GM12878 (cell line): ENCODE data around the gene ZNF652. TPM values are rescaled to one million over a fixed set of nuclear protein-coding genes. Genes with fewer than 3 reads are reported as not detected.

Experiments used
- ATAC-seq: fragments of 200-7000 bp; cut with Tn5 transposase; 3 replicates; pipeline ENCODE4 v1.9.1; 2020; ENCODE audit warnings: mild to moderate bottlenecking, moderate library complexity
- BruUV-seq: library from RNA; stranded (reverse); fragments of 400-500 nt; replicated peaks from 2 replicates; lab custom pipeline; 2021; lab: Mats Ljungman, UMichigan
- CTCF ChIA-PET: fragments of 300-600 bp; sonication (Branson Sonifier 250); formaldehyde crosslinking; extraction: SDS; loops from one replicate; lab custom pipeline; 2021; ENCODE audit warnings: inconsistent platforms; lab: Yijun Ruan, JAX
- POLR2A ChIA-PET: fragments of 350-600 bp; formaldehyde crosslinking; extraction: SDS; loops from one replicate; lab custom pipeline; 2021; ENCODE audit warnings: inconsistent platforms; lab: Charles Lee
- RAD21 ChIA-PET: fragments of 300-600 bp; sonication (Branson Sonifier 250); formaldehyde crosslinking; loops from one replicate; lab custom pipeline; 2023; ENCODE audit warnings: antibody characterized with exemption; ENCODE audit not compliant: unreplicated experiment; lab: Charles Lee
- SMC1A ChIA-PET: fragments of 300-600 bp; sonication (Branson Sonifier 250); formaldehyde crosslinking; loops from one replicate; lab custom pipeline; 2023; ENCODE audit not compliant: unreplicated experiment, uncharacterized antibody; lab: Charles Lee
- DNase-seq: peaks from one replicate; pipeline ENCODE4 v3.0.0-alpha.2; 2011; ENCODE audit warnings: low read depth, low spot score
- FAIRE-seq: peaks from 3 replicates; lab custom pipeline; 2011; peaks lifted over from hg19 to GRCh38; lab: Jason Lieb, UNC
- H2AFZ ChIP-seq: 2 replicates; pipeline ENCODE4 v1.6.0; 2011; ENCODE audit warnings: low read depth, low read length, control low read depth; ENCODE audit not compliant: control insufficient read depth
- H3K27ac ChIP-seq: 2 replicates; pipeline ENCODE4 v1.5.1; 2011; ENCODE audit warnings: control low read depth; ENCODE audit not compliant: control insufficient read depth, insufficient read depth
- H3K27me3 ChIP-seq, 2 experiments: replicated peaks in 1 of 2; 2 replicates each; pipeline versions ENCODE4 v1.6.0 to v1.6.1; 2011; ENCODE audit warnings: low read length in 1 of 2; ENCODE audit not compliant: control insufficient read depth in 2 of 2, insufficient read depth in 2 of 2
- H3K36me3 ChIP-seq, 2 experiments: 2 replicates each; pipeline ENCODE4 v1.5.1; 2011; ENCODE audit warnings: low read length in 1 of 2; ENCODE audit not compliant: control insufficient read depth in 2 of 2, insufficient read depth in 2 of 2
- H3K4me1 ChIP-seq: 2 replicates; pipeline ENCODE4 v1.6.1; 2011; ENCODE audit warnings: mild to moderate bottlenecking, low read length, moderate library complexity, mixed read lengths; ENCODE audit not compliant: control insufficient read depth, insufficient read depth
- H3K4me2 ChIP-seq: 2 replicates; pipeline ENCODE4 v1.6.0; 2011; ENCODE audit warnings: control low read depth; ENCODE audit not compliant: control insufficient read depth, insufficient read depth
- H3K4me3 ChIP-seq: fragments of 200-600 bp; sonication (generic); 2 replicates; pipeline ENCODE4 v1.5.1; 2016
- H3K79me2 ChIP-seq: 2 replicates; pipeline ENCODE4 v1.6.0; 2011; ENCODE audit warnings: low read length; ENCODE audit not compliant: control insufficient read depth, insufficient read depth
- H3K9ac ChIP-seq: 2 replicates; pipeline ENCODE4 v1.8.0; 2011; ENCODE audit warnings: low read length, control low read depth, mixed read lengths; ENCODE audit not compliant: control insufficient read depth, insufficient read depth
- H3K9me3 ChIP-seq: replicated peaks from 3 replicates; pipeline ENCODE4 v1.5.1; 2011; ENCODE audit warnings: mild to moderate bottlenecking, low read length; ENCODE audit not compliant: control insufficient read depth, insufficient read depth
- H4K20me1 ChIP-seq: 2 replicates; pipeline ENCODE4 v1.6.0; 2011; ENCODE audit not compliant: control insufficient read depth, insufficient read depth
- BCLAF1 ChIP-seq: fragments of 450-650 bp; IDR thresholded peaks from 2 replicates; pipeline ENCODE4 v1.6.1; 2017; ENCODE audit warnings: antibody characterized with exemption, mild to moderate bottlenecking, moderate library complexity
- CEBPB ChIP-seq, 2 experiments: fragments of 150-350 bp in 1 of 2; IDR thresholded peaks; 2 replicates each; pipeline ENCODE4 v1.6.1; 2012 to 2014; ENCODE audit warnings: low read depth in 2 of 2, low read length in 2 of 2, borderline replicate concordance in 1 of 2, inconsistent platforms in 1 of 2
- CHD1 ChIP-seq: IDR thresholded peaks from 2 replicates; pipeline ENCODE4 v1.6.1; 2012; ENCODE audit warnings: low read depth, low read length, improper control_type of control experiment
- CUX1 ChIP-seq: IDR thresholded peaks from 2 replicates; pipeline ENCODE4 v1.6.1; 2012; ENCODE audit warnings: improper control_type of control experiment, low read depth, low read length; ENCODE audit not compliant: insufficient replicate concordance
- E2F8 ChIP-seq: fragments of 450-650 bp; IDR thresholded peaks from 2 replicates; pipeline ENCODE4 v1.6.1; 2018; ENCODE audit warnings: mild to moderate bottlenecking, low read depth, moderate library complexity; ENCODE audit not compliant: partially characterized antibody
- ESRRA ChIP-seq: IDR thresholded peaks from 2 replicates; pipeline ENCODE4 v1.6.1; 2012; ENCODE audit warnings: mild to moderate bottlenecking, low read length, improper control_type of control experiment
- KLF5 ChIP-seq: fragments of 450-650 bp; IDR thresholded peaks from 2 replicates; pipeline ENCODE4 v1.6.1; 2014; ENCODE audit warnings: mild to moderate bottlenecking; ENCODE audit not compliant: partially characterized antibody
- MYB ChIP-seq: fragments of 150-350 bp; IDR thresholded peaks from 2 replicates; pipeline ENCODE4 v1.6.1; 2014; ENCODE audit warnings: mild to moderate bottlenecking, low read depth, low read length, borderline replicate concordance
- MYC ChIP-seq: IDR thresholded peaks from 2 replicates; pipeline ENCODE4 v1.6.1; 2011; ENCODE audit warnings: mild to moderate bottlenecking, low read length, moderate library complexity, inconsistent platforms; ENCODE audit not compliant: insufficient read depth, insufficient replicate concordance, insufficient read length, severe bottlenecking
- POLR2A ChIP-seq: IDR thresholded peaks from 2 replicates; pipeline ENCODE4 v1.6.1; 2011; ENCODE audit warnings: low read depth, mild to moderate bottlenecking, low read length
- RB1 ChIP-seq: fragments of 450-650 bp; formaldehyde crosslinking; IDR thresholded peaks from 2 replicates; pipeline ENCODE4 v1.6.1; 2017; ENCODE audit warnings: mild to moderate bottlenecking, borderline replicate concordance
- ZNF24 ChIP-seq: fragments of 450-650 bp; IDR thresholded peaks from 2 replicates; pipeline ENCODE4 v1.6.1; 2017; ENCODE audit warnings: antibody characterized with exemption, mild to moderate bottlenecking
- ZNF384 ChIP-seq: IDR thresholded peaks from 2 replicates; pipeline ENCODE4 v1.6.1; 2012; ENCODE audit warnings: low read depth, mild to moderate bottlenecking, low read length, improper control_type of control experiment, borderline replicate concordance
- WGBS: methylation state at CpG from one replicate; pipeline ENCODE4 v1.1.6; 2016; ENCODE audit warnings: low lambda C conversion rate; ENCODE audit not compliant: insufficient replicate concordance, insufficient coverage; ENCODE audit errors: missing lambda C conversion rate; 5-methylcytosine and 5-hydroxymethylcytosine counted together
- in situ Hi-C: fragments of 300-500 bp; cut with MboI; formaldehyde crosslinking; loops from 9 replicates; pipeline ENCODE4 v1.14.3; 2018; ENCODE audit warnings: mixed read lengths
- intact Hi-C: fragments of 100-400 bp; cut with micrococcal nuclease; formaldehyde crosslinking; loops from one replicate; pipeline ENCODE4 v1.14.2; 2022; ENCODE audit not compliant: unreplicated experiment
- polyA plus RNA-seq, 11 experiments: library from polyadenylated mRNA; depleted of rRNA in 4 of 11; unstranded in 6 of 11; stranded (reverse) in 5 of 11; fragments of >200 nt; fragmentation: Nextera tagmentation in 4 of 11; fragmentation: Illumina TruSeq in 1 of 11; extraction: Ambion mirVana in 4 of 11; extraction: Trizol in 1 of 11; gene quantifications; 1 replicate in 1 of 11; 2 replicates in 10 of 11; pipeline versions ENCODE4 v1.2.1 to v1.2.3, GENCODE V29; 2011 to 2016; ENCODE audit warnings: inconsistent platforms in 2 of 11, missing spikeins in 2 of 11, low read depth in 1 of 11
- total RNA-seq, 4 experiments: library from RNA; depleted of rRNA in 3 of 4; stranded (reverse); fragments of >200 nt in 3 of 4; fragmentation: Illumina TruSeq in 1 of 4; extraction: Trizol in 1 of 4; gene quantifications; 2 replicates each; pipeline versions ENCODE4 v1.2.1 to v1.2.3, GENCODE V29; 2013 to 2021

ZNF652 gene
- total and polyA plus RNA-seq, 10 of the 15 experiments (the other 5 are each of a cell fraction or from before 2014, with no cell fraction given) = 3.4 to 13.1 (median 8.7) TPM

GRCh38 chr17:49247944-49248343 lies 114.1 kb downstream of the ZNF652 start (continued):
- TF ChIP-seq ESRRA = no peak
- TF ChIP-seq RB1 = no peak
- TF ChIP-seq MYB = no peak
- TF ChIP-seq E2F8 = no peak
- TF ChIP-seq CHD1 = no peak

GRCh38 chr17:49244839-49245238 lies 117.2 kb downstream of the ZNF652 start:
- Histone ChIP-seq H2AFZ (no peak overlapping the region), H3K9ac (no peak overlapping the region), H3K4me3 (no peak overlapping the region), H3K27me3 (peaks cover 2% of the 10 kb centered on the region in 2 experiments; a peak in 2 of 4 replicates), H3K9me3 (no peaks in the 10 kb centered on the region), H4K20me1 (no peaks in the 10 kb centered on the region), H3K36me3 (no peaks in the 10 kb centered on the region), H3K4me2 (no peak overlapping the region), H3K27ac (no peak overlapping the region), H3K4me1 (no peaks in the 10 kb centered on the region), H3K79me2 (no peaks in the 10 kb centered on the region)
- ATAC-seq (no peak), DNase-seq (no peak), FAIRE-seq (no peak)
- RAD21 ChIA-PET = no interaction called here
- POLR2A ChIA-PET = no interaction called here
- CTCF ChIA-PET = interaction anchor here (1.7 kb wide), 1 partner anchor 17 kb away, joined by 3 read pairs; no protein-coding TSS in a partner anchor
- SMC1A ChIA-PET = no interaction called here
- in situ Hi-C loops = no loop called here
- 24% methylated on average over 4 of the region's 4 CpGs for WGBS
- no TSS peak for BruUV-seq
- intact Hi-C loops = no loop called here
- TF ChIP-seq ZNF384 (no peak), ZNF24 (no peak), POLR2A (no peak), MYC (no peak), CEBPB (IDR thresholded peaks at IDR 0.05; ENCODE audit: borderline replicate concordance in 1 of 2, low read depth in 2 of 2, low read length in 2 of 2) (no peak), KLF5 (no peak), BCLAF1 (no peak), CUX1 (no peak)
